DMS153 treated with DMSO at 0.1 percent for 48 hours (cell line): ENCODE results near the gene NUFIP1.
"Not testable (repeated sequence)": the region's sequence is repeated elsewhere in the genome, so short reads cannot be mapped to it uniquely, and the experiment has no call there.

ENCODE experiments used
- DNase-seq: peaks from one replicate; lab custom pipeline; 2025; ENCODE audit not compliant: unreplicated experiment; lab: John Stamatoyannopoulos, UW

The NUFIP1 gene

DNA sequence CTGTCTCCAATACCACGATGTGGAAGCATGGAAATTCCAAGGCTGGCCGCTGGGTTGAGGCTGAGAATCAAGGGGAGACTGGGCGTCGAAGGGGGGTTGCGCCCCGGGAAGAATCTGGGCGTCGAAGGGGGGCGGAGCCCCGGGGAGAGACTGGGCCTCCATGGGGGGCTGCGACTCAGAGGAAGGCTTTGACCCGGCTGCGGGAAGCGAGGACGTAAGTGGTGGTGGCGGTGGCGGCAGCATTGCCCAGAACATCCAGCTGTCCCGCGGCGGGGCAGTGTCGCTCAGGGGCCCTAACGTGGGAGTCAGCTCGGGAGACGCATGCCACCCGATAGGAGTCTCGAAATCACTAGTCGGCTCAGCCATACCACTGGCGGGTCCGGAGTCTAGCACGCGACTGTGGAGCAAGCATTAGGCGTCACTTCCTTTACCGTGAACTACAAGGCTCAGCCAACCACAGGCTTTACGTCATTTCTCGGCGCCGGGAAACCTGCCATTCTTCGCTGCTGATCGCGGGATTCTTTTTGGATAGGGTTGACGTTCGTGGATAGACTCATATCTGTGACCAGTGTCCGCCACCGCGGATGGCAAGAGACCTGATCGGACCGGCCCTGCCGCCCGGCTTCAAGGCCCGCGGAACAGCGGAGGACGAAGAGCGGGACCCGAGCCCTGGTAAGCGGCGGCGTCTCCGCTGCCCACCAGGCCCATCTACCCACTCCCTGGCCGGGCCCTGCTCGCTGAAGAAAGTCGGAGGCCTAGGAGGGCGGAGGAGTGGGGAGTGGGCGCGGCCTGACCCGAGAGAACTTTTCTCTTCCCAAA, at the start of gene NUFIP1, which contains the start of gene GPALPP1:
TSS of gene NUFIP1 (minus strand) at position 401 of the 819 bp plus-strand sequence. CDS start at position 366, 35 bp downstream.
TSS of gene GPALPP1 (plus strand) at position 468 of the 819 bp plus-strand sequence. CDS start at position 585, 117 bp downstream.
- peak; percentile 78 for DNase-seq

DNA sequence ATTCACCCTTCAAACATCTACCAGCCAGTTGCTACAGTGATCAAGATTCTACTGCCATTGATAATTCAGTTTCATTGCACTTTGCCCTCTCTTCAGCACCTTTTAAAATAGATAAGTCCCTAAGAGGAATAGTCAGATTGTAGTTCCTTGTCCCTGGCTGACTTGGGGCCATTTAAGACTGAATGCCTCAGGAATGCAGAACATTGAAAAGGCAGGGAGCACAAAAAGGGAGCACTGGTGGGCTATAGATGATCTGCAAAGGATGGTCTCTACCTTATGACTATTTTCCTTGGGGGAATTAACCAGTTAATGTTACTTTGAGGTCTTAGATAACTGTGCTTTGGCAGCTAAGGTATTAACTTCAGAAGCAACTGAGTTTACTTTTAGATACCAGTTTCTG, 46.9 kb upstream of the NUFIP1 start:
- no peak for DNase-seq

DNA sequence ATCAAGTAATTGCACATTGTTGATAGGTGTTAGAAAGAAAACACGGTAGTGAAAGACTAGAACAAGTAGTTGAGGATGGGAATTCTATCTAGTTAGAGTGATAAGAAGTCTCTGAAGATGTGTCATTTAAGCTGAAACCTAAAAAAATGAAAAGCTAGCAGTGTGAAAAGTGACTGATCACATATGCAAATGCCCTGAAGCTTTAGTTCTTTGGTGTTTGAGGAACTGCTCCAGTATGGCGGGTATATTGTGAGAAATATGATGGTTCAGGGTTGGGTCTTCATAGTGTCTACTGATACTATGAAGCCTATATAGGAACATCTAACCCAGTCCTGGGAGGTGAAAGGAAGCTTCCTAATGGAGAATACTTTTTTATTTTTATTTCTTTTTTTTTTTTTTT, 45.1 kb upstream of the NUFIP1 start:
- no peak for DNase-seq

DNA sequence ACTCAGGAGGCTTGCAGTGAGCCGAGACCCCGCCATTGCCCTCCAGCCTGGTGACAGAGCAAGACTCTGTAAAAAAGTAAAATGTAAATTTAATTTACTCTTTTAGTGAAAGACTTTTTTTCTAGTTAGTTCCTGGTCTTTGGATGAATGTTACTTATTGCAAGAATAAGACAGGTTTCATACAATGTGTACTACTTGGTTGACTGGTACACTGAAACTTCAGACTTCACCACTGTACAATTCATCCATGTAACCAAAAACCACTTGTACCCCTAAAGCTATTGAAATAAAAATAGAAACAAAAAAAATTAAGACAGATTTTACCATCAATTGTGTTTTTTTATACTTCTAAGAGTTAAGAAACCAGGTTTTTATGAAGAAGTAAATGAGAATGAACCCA, 35.6 kb upstream of the NUFIP1 start:
- no peak for DNase-seq

DNA sequence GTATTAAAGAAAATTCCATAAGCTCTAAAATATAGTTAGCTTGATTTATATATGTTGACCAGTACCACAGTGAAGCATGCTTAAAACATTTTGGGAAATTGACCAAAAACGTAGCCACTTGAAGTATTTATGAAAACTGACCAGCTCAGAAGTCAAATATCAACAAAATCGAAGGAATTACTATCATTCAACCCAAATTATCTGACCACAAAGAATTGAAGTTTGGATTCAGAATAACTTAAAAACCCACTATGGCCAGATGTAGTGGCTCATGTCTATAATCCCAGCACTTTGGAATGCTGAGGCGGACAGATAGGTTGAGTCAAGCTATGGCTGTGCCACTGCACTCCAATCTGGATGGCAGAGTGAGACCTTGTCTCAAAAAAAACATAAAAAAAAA, 32.0 kb upstream of the NUFIP1 start:
- DNase-seq: no peak

DNA sequence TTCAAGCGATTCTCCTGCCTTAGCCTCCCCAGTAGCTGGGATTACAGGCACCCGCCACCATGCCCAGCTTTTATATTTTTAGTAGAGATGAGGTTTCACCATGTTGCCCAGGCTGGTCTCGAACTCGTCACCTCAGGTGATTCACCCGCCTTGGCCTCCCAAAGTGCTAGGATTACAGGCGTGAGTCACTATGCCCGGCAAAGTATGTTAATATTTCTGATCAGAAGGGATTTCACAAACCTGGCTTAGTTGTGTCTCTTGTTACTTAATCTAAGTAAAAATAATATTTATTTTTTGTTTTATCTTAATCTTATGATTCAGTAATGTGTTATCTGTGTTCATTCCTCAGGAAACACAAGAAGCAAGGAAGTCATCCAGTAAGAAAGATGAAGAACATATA, 30.7 kb upstream of the NUFIP1 start:
- not testable (repeated sequence) for DNase-seq

DNA sequence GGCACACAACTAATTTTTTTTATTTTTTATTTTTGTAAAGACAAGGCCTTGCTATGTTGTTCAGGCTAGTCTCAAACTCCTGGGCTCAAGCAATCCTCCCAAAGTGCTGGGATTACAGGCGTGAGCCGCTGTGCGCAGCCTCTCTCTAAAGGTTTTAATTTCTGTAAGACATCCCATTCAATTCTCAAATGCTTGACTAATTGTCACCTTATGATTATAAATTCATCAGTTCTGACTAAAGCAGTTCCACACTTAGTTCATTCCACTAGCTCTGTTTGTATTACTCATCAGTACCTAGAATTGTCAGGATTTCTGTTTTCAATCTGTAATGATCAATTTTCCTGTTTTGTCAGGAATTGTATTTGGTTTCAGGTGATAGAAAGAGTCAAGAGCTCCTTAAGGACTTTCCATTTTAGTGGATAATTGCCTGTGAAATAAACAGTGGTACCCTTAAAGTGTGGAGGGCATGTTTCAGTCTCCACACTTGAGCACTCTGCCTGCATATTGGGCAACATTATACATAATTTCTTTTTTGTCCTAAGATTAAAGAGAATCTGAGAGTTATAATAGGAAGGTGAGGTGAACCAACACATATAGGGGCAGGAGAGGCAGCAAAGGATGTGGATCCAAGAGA, 27.6 kb upstream of the NUFIP1 start:
- no peak for DNase-seq

DNA sequence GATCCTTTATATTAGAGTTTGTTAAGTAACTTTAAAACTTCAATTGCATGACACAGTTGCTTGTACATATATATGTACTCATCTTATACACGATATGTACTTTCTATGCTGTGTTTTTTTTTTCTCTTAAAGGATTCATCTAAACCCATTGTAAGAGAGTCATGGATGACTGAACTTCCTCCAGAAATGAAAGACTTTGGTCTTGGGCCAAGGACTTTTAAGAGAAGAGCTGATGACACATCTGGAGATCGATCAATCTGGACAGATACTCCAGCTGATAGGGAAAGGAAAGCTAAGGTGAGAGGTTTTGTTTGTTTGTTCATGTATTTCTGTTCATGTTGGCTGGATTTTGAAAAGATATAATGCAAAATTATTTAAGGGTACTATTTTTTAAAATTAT, 26.0 kb upstream of the NUFIP1 start:
- no peak for DNase-seq

DNA sequence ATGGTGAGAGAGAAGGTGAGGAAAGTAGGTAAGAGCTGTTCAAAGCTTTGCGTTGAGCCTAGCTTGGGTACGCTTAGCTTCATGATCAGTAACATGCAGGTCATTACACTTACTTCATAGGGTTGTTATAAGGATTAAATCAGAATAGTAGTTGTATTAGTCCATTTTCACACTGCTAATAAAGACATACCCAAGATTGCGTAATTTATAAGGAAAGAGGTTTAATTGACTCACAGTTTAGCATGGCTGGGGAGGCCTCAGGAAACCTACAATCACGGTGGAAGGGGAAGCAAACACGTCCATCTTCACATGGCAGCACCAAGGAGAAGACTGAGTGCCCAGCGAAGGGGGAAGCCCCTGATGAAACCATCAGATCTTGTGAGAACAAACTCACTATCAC, 21.9 kb upstream of the NUFIP1 start:
- no peak for DNase-seq

DNA sequence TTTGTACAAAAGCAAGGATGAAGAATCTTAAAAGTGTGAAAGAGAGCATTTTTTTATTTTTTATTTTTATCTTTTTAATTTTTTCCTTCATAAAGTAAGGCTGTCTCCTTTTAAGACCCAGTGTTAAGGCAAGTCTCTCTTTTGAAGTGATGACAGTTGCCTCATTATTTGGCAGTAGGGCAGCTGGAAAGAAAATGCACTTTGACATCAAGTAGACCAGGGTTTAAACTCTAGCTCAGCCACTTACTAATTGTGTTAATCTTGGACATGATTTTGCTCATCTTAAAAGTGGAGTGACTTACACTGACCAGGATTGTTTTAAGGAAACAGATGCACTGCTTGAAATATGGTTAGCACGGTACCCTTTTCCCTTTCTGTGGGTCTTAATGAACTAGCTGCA, 18.6 kb upstream of the NUFIP1 start:
- DNase-seq: no peak

DNA sequence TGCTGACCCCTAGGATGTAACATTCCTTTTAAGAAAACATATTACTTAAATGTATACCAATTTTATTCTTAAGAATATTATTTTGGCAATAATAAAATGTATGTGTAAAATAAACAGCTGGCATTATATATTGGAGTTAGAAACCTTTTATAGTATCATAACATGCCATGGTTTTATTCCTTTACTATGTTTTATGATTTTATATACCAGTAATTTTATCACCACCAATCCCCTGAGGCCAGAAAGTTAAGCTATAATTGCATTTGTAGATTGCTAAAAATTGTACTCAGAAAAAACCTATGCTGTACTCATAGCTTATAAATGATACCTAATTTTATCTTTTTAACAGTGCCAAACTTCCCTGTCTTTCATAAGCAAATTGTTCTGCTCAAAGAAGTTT, 18.0 kb upstream of the NUFIP1 start:
- DNase-seq: no peak

DNA sequence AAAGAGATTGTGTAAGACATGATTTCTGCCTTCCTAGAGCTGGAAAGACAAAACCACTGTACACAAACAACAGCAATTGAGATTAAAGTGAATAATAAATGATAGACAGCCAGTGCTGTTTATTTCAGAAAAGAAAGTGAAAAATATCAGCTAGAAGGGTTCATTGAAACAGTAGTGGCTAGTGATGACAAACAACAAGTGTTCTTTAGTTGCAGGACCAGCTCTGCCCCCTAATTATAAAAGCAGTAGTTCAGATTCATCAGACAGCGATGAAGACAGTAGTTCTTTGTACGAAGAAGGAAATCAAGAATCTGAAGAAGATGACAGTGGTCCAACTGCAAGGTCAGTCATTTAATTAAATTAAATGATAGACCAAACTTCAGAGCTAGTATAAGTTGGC, 14.8 kb upstream of the NUFIP1 start:
- DNase-seq: no peak

DNA sequence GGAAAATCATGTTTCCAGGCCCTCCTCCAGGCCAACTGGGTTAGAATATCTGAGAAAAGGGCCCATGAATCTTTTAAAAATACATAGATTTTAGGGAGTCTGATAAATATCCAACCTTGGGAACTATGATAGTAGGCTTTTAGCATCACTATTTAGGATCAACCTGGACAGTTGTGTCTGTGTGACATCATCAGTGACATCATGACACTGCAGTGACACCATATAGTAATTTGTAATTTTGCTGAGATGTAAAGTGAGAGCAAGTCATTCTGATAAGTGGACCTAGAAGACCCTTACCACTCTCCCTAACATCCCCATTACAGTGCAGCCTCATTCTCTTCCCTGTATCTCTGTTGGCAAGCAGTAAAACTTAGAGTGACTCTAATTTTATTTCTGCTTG, 14.1 kb upstream of the NUFIP1 start:
- DNase-seq: no peak

DNA sequence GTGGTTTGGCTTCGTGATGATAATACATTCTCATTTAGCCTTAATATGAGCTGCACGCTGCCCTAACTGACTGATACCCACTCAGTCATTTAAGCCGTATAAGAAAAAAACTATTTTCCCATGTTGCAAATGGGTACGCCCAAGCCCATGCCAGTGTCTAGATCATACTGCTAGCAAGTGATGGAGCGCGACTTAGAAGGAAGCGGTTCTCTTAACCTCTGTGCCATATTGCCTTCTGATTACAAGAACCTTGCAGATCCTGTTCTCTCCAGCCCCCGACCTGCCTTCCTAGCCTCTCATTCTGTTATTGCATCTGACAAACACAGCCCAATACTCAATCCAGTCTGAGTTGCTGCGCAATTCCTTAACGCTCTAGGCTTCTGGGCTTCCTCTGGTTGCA, 670 bp upstream of the NUFIP1 start:
- DNase-seq: no peak

DNA sequence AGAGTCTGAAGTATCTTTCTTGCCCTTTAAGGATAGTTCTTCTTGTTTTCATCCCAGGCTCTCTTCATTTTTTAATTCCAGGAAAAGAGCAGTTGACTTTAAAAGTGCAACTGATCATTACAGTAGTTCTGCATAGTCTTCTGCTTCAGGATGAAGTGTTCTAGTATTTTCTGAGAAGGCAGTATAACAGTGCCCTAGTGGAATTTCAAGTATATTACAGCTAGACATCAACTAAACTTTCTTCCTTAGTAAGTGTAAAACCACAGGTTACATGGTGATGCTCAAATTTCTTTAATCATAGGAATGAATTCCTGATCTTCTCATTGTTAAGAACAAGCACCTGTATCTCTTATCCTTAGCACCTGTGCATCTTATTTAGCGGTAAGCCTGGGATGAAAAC, 10.9 kb downstream of the NUFIP1 start:
- no peak for DNase-seq

DNA sequence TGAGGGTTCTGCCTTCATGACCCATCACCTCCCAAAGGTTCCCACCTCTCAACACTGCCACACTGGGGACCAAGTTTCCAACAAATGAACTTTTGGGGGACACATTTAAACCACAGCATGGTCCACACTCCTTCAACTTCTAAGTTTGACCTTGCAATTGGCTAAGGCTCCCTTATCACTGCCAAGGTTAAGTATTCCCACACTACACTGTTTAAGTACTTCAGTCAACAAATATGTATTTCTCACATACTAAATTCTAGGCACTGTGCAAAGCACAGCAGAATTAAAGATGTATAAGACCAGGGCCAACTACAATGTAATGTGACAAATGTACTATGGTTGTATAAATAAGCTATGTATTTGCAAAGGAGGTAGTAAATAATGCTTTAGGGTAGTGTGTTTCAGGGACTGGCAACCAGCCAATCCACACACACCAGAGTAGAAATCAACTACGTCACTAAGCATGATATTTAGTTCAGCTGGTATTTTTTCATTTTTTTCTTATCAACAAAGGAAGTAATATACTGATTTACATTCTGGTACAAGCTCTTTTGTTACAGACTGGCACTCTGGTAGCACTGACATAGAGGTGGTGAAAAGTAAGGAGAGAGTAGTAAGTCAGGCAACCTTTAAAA, 12.2 kb downstream of the NUFIP1 start:
- DNase-seq: no peak

DNA sequence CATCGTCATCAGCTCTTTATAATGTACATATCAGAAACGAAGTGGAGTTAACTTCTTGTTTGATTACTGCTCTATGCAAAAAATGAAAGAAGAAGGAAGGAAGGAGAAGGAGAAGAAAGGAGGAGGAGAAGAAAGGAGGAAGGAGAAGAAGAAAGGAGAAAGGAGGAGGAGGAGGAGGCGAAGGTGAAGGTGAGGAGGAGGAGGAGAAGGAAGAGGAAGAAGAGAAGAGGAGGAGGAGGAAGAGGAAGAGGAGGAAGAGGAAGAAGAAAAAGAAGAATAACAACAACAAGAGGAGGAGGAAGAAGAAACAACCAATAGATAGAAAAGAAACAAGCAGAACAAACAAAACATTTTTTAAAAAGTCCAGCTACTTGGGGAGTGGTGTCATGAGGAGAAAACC, 13.1 kb downstream of the NUFIP1 start:
- DNase-seq: no peak

DNA sequence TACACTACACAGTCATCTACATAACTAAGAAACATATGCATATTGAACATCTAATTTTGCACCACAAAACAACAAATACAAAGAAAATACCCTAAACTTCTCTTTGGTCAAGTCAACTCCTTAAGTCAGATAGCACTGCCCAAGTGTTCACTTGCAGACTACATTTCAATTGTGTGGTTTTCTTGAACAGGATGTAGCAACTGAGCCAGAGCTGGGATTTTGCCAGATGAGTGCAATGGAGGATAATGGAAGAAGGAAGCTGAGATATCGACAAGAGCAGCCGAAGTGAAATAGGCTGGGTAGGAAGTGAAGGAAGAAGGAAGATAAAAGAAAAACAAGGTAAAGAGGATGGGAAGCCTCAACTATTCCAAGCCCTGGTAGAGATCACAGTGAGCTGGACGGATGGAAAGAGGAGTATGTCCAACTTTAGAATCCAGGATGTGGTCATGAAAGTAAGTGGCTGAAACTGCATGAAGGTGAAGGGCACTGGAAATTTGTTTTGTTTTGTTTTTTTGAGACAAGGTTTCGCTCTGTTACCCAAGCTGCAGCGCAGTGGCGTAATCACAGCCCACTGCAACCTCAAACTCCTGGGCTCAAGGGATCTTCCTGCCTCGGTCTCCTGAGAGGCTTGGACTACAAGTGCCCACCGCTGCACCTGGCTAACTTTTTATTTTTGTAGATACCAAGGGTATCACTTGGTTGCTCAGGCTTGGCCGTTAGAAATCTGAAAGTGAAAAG, 15.0 kb downstream of the NUFIP1 start:
- no peak for DNase-seq

DNA sequence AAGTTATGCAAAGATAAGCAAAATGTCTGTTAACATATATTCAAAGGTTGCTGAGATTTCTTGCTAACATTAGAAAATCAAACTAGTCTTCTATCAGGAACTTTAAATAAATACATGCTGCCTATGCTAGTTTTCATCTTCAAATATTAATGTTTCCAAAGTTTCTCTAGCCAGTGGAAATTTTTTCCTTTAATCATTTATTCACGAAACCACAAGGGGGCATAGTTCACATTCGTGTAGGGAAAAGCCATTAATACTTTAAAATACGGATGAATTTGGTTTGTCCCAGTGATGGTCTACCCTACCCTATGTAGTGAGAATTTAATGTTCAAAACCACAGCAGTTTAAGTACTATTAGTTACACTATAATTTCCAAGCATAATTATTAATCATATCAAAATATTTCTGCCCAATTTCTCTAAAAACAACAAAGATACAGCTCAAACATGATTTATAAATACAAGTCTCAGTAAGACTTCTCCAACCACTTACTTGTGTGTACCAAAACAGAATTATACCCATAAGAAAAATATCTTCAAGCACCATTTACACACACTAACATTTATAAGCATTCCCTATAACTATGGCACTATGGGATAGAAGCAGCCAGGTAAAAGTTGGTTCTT, 16.2 kb downstream of the NUFIP1 start:
- DNase-seq: peak; percentile 3

DNA sequence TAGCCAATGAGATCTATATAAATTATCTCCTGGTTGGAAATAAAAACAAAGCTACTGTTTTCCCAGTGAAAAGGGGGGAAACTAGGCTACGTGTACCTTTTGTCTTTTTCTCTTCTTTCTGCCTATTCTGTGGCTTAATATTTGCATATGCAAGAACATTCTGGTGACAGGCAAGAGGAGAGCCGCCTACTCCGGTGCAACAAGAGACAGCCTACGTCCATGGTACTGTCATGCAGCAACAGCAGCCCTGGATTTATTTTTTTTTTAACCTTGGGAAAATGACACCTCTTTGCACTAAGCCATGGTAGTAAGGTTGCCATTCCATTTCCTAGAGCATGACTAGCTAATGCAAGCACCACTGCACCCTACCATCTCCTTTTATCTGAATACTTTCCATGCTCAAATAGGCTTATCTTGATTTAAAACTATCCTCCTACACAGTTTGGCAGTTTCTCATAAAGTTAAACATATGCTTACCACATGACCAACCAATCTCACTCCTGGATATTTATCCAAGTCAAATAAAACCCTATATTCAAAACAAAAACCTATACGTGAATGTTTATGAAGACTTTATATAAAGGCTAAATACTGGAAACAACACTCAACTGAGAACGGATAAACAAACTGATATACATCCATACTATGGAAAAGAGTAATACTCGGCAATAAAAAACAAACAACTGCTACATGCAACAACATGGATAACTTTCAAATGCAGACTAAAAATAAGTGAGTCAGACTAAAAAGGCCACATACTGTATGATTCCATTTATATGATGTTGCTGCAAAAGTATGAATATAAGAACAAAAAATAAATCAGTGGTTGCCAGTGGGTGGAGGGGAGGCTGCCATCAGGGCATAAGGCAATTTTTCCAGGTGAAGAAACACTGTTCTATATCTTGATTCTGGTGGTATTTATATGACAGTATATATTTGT, 17.3 kb downstream of the NUFIP1 start:
- no peak for DNase-seq
